Fibroblast of mammary gland (primary cell): Measurements from ENCODE around the gene RICTOR.

ENCODE experiments used
- DNase-seq: peaks from one replicate; pipeline ENCODE4 v3.0.0-alpha.2; 2010; ENCODE audit warnings: low read depth
- H3K4me3 ChIP-seq: 2 replicates; pipeline ENCODE4 v1.5.1; 2011; ENCODE audit warnings: low read depth, mild to moderate bottlenecking, low read length, moderate library complexity; ENCODE audit not compliant: control insufficient read depth
- CTCF ChIP-seq: conservative IDR thresholded peaks from 2 replicates; pipeline ENCODE4 v1.5.1; 2011; ENCODE audit warnings: low read depth, low read length, inconsistent platforms; ENCODE audit not compliant: control insufficient read depth, insufficient read depth

Gene RICTOR

GRCh38 chr5:39024005-39024404, 50.2 kb downstream of the RICTOR start:
- TF ChIP-seq CTCF = no peak
- H3K4me3 ChIP-seq = no peak overlapping the region
- no peak for DNase-seq

- TF ChIP-seq CTCF = no peak
- H3K4me3 ChIP-seq = no peak overlapping the region
Observed at GRCh38 chr5:39023121-39023520, 51.1 kb downstream of the RICTOR start.

GRCh38 chr5:39022151-39022550, 52.0 kb downstream of the RICTOR start:
- no peak for DNase-seq
- no peak for TF ChIP-seq CTCF

More at GRCh38 chr5:39023121-39023520, 51.1 kb downstream of the RICTOR start:
- no peak for DNase-seq

GRCh38 chr5:39021413-39021812, 52.8 kb downstream of the RICTOR start:
- TF ChIP-seq CTCF = no peak

More at GRCh38 chr5:39022151-39022550, 52.0 kb downstream of the RICTOR start:
- no peak overlapping the region for H3K4me3 ChIP-seq

GRCh38 chr5:39020458-39020857, 53.7 kb downstream of the RICTOR start:
- TF ChIP-seq CTCF = no peak
- H3K4me3 ChIP-seq = no peak overlapping the region
- no peak for DNase-seq

More at GRCh38 chr5:39021413-39021812, 52.8 kb downstream of the RICTOR start:
- no peak overlapping the region for H3K4me3 ChIP-seq
- DNase-seq = no peak

- no peak for TF ChIP-seq CTCF
- no peak overlapping the region for H3K4me3 ChIP-seq
- no peak for DNase-seq
Observed at GRCh38 chr5:39019254-39019653, 54.9 kb downstream of the RICTOR start.

- H3K4me3 ChIP-seq = no peak overlapping the region
- TF ChIP-seq CTCF = no peak
- DNase-seq = no peak
Observed at GRCh38 chr5:39017504-39017903, 56.7 kb downstream of the RICTOR start.
